Ishikawa (cell line): Measurements from ENCODE around the gene FRS3.

Experiments used
- CEBPB ChIP-seq: IDR thresholded peaks from 2 replicates; pipeline ENCODE4 v1.6.1; 2012
- CREB1 ChIP-seq: IDR thresholded peaks from 2 replicates; pipeline ENCODE4 v1.6.1; 2012; ENCODE audit warnings: low read depth
- EGR1 ChIP-seq: IDR thresholded peaks from 2 replicates; pipeline ENCODE4 v1.6.1; 2012
- EP300 ChIP-seq: IDR thresholded peaks from 2 replicates; pipeline ENCODE4 v1.6.1; 2012; ENCODE audit warnings: borderline replicate concordance
- FOXM1 ChIP-seq: IDR thresholded peaks from 2 replicates; pipeline ENCODE4 v1.6.1; 2012; ENCODE audit warnings: low read depth, borderline replicate concordance
- NFIC ChIP-seq: IDR thresholded peaks from 2 replicates; pipeline ENCODE4 v1.6.1; 2012
- RAD21 ChIP-seq: IDR thresholded peaks from 2 replicates; pipeline ENCODE4 v1.6.1; 2012; ENCODE audit warnings: low read depth
- TAF1 ChIP-seq: IDR thresholded peaks from 2 replicates; pipeline ENCODE4 v1.6.1; 2012; ENCODE audit warnings: low read depth, mild to moderate bottlenecking
- TCF12 ChIP-seq: IDR thresholded peaks from 2 replicates; pipeline ENCODE4 v1.6.1; 2012; ENCODE audit warnings: low read depth
- TEAD4 ChIP-seq: IDR thresholded peaks from 2 replicates; pipeline ENCODE4 v1.6.1; 2012
- USF1 ChIP-seq: IDR thresholded peaks from 2 replicates; pipeline ENCODE4 v1.6.1; 2012
- YY1 ChIP-seq: IDR thresholded peaks from 2 replicates; pipeline ENCODE4 v1.6.1; 2012; ENCODE audit warnings: low read depth
- ZBTB7A ChIP-seq: IDR thresholded peaks from 2 replicates; pipeline ENCODE4 v1.6.1; 2012; ENCODE audit warnings: low read depth
- TF ChIP-seq, protein P1 (sequence below): IDR thresholded peaks from 2 replicates; pipeline ENCODE4 v1.6.1; 2012; ENCODE audit warnings: low read depth, mild to moderate bottlenecking
- TF ChIP-seq, protein P2 (sequence below): IDR thresholded peaks from 2 replicates; pipeline ENCODE4 v1.6.1; 2012

The FRS3 gene

GRCh38 chr6:41763470-41763869 is 16.2 kb downstream of the FRS3 start:
- TF ChIP-seq, protein P1, sequence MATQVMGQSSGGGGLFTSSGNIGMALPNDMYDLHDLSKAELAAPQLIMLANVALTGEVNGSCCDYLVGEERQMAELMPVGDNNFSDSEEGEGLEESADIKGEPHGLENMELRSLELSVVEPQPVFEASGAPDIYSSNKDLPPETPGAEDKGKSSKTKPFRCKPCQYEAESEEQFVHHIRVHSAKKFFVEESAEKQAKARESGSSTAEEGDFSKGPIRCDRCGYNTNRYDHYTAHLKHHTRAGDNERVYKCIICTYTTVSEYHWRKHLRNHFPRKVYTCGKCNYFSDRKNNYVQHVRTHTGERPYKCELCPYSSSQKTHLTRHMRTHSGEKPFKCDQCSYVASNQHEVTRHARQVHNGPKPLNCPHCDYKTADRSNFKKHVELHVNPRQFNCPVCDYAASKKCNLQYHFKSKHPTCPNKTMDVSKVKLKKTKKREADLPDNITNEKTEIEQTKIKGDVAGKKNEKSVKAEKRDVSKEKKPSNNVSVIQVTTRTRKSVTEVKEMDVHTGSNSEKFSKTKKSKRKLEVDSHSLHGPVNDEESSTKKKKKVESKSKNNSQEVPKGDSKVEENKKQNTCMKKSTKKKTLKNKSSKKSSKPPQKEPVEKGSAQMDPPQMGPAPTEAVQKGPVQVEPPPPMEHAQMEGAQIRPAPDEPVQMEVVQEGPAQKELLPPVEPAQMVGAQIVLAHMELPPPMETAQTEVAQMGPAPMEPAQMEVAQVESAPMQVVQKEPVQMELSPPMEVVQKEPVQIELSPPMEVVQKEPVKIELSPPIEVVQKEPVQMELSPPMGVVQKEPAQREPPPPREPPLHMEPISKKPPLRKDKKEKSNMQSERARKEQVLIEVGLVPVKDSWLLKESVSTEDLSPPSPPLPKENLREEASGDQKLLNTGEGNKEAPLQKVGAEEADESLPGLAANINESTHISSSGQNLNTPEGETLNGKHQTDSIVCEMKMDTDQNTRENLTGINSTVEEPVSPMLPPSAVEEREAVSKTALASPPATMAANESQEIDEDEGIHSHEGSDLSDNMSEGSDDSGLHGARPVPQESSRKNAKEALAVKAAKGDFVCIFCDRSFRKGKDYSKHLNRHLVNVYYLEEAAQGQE: no peak
- TF ChIP-seq EGR1 (no peak), RAD21 (no peak), ZBTB7A (no peak), TEAD4 (no peak), NFIC (no peak), EP300 (no peak), CREB1 (no peak), FOXM1 (no peak), USF1 (no peak), TCF12 (no peak), YY1 (no peak), TAF1 (no peak), CEBPB (no peak)
- TF ChIP-seq, protein P2, sequence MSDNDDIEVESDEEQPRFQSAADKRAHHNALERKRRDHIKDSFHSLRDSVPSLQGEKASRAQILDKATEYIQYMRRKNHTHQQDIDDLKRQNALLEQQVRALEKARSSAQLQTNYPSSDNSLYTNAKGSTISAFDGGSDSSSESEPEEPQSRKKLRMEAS: no peak

DNA sequence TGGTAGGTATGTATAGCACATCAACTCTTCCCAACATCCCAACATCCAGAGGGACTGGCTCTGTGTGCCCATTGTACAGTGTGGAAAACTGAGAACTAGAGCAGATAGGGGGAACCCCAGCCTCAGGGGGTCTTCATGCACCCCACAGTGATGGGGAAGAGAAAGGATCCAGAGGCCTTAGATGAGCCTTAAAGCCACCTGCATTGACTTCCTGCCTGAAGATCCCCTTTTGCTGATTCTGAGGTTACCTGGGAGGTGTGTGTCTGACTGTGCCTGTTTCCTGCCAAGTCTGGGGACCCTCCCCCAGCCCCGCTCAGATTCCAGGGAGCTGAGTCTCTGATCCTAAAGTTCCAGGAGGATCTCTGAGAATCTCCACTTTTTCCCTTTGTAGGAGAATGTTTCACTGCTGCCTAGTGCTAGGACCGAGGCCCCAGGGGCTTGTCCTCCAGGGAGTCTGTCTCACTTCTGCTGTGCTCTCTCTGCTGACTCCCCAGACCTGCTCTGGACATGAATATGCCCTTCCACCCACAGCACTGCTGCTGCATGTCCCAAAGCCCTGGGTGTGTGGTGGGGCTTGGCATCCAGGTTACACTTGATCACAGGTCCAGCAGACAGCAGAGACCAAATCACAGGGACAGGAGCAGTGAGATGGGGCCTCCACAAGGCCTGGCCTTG is 19.7 kb downstream of the FRS3 start:
- no peak for TF ChIP-seq YY1
- TF ChIP-seq, protein P2: no peak
- TF ChIP-seq, protein P1: no peak
- TF ChIP-seq USF1: no peak

GRCh38 chr6:41759106-41759904 is 20.4 kb downstream of the FRS3 start:
- TF ChIP-seq, protein P2: no peak
- TF ChIP-seq CREB1 (no peak), CEBPB (no peak), YY1 (no peak), TCF12 (no peak), ZBTB7A (no peak), FOXM1 (no peak), TAF1 (no peak), TEAD4 (no peak), RAD21 (no peak), NFIC (no peak), EP300 (no peak), USF1 (no peak), EGR1 (no peak)
- TF ChIP-seq, protein P1: no peak
